ENCODE measurements around the gene FYB1.
A peak's percentile ranks its signal among the peaks of the same experiment; 100 is the strongest.

FYB1 gene

GRCh38 chr5:39138892-39139291 lies 80.5 kb downstream of the FYB1 start:
- DNase-seq (ENCODE audit: insufficient read length, low spot score) (no peak), FAIRE-seq (peak; percentile 96)

GRCh38 chr5:39137819-39138451 lies 81.4 kb downstream of the FYB1 start:
- TF ChIP-seq POLR2A (IDR thresholded peaks at IDR 0.05; ENCODE audit: low read depth, low read length) = no peak
- FAIRE-seq (peak; percentile 94), DNase-seq (ENCODE audit: insufficient read length, low spot score) (no peak)

More at GRCh38 chr5:39138892-39139291, 80.5 kb downstream of the FYB1 start:
- TF ChIP-seq POLR2A (IDR thresholded peaks at IDR 0.05; ENCODE audit: low read depth, low read length) = no peak

GRCh38 chr5:39137391-39137790 lies 82.0 kb downstream of the FYB1 start:
- DNase-seq (ENCODE audit: insufficient read length, low spot score) (no peak), FAIRE-seq (no peak)
- no peak for TF ChIP-seq POLR2A (IDR thresholded peaks at IDR 0.05; ENCODE audit: low read depth, low read length)

GRCh38 chr5:39132792-39133191 lies 86.6 kb downstream of the FYB1 start:
- FAIRE-seq (peak; percentile 55), DNase-seq (ENCODE audit: insufficient read length, low spot score) (no peak)
- no peak for TF ChIP-seq POLR2A (IDR thresholded peaks at IDR 0.05; ENCODE audit: low read depth, low read length)

- TF ChIP-seq POLR2A (IDR thresholded peaks at IDR 0.05; ENCODE audit: low read depth, low read length) = no peak
- DNase-seq (ENCODE audit: insufficient read length, low spot score) (no peak), FAIRE-seq (no peak)
These were observed 87.3 kb downstream of the FYB1 start for GRCh38 chr5:39132128-39132447.

GRCh38 chr5:39131210-39132127 lies 87.9 kb downstream of the FYB1 start:
- DNase-seq (ENCODE audit: insufficient read length, low spot score) = no peak
- no peak for TF ChIP-seq POLR2A (IDR thresholded peaks at IDR 0.05; ENCODE audit: low read depth, low read length)
- FAIRE-seq = peak; percentile 68

- DNase-seq (ENCODE audit: insufficient read length, low spot score) (no peak), FAIRE-seq (peak; percentile 58)
- TF ChIP-seq POLR2A (IDR thresholded peaks at IDR 0.05; ENCODE audit: low read depth, low read length) = no peak
These were observed 88.6 kb downstream of the FYB1 start for GRCh38 chr5:39130716-39131115.

- FAIRE-seq = peak; percentile 45
- TF ChIP-seq POLR2A (IDR thresholded peaks at IDR 0.05; ENCODE audit: low read depth, low read length) = no peak
- DNase-seq (ENCODE audit: insufficient read length, low spot score) = no peak
These were observed 97.4 kb downstream of the FYB1 start for GRCh38 chr5:39121922-39122321.

- no peak for TF ChIP-seq POLR2A (IDR thresholded peaks at IDR 0.05; ENCODE audit: low read depth, low read length)
- FAIRE-seq (no peak), DNase-seq (ENCODE audit: insufficient read length, low spot score) (no peak)
These were observed 98.0 kb downstream of the FYB1 start for GRCh38 chr5:39121315-39121714.

GRCh38 chr5:39120052-39120420 lies 99.3 kb downstream of the FYB1 start:
- DNase-seq (ENCODE audit: insufficient read length, low spot score) = no peak
- FAIRE-seq = no peak
- no peak for TF ChIP-seq POLR2A (IDR thresholded peaks at IDR 0.05; ENCODE audit: low read depth, low read length)

GRCh38 chr5:39119404-39120051 lies 99.8 kb downstream of the FYB1 start:
- FAIRE-seq = peak; percentile 45
- TF ChIP-seq POLR2A (IDR thresholded peaks at IDR 0.05; ENCODE audit: low read depth, low read length) = no peak
- no peak for DNase-seq (ENCODE audit: insufficient read length, low spot score)

- FAIRE-seq (peak; percentile 60), DNase-seq (ENCODE audit: insufficient read length, low spot score) (no peak)
- TF ChIP-seq POLR2A (IDR thresholded peaks at IDR 0.05; ENCODE audit: low read depth, low read length) = no peak
These were observed 100.7 kb downstream of the FYB1 start for GRCh38 chr5:39118638-39119037.

- DNase-seq (ENCODE audit: insufficient read length, low spot score) (no peak), FAIRE-seq (peak; percentile 89)
- TF ChIP-seq POLR2A (IDR thresholded peaks at IDR 0.05; ENCODE audit: low read depth, low read length) = no peak
These were observed 102.0 kb downstream of the FYB1 start for GRCh38 chr5:39117401-39117800.

- TF ChIP-seq POLR2A (IDR thresholded peaks at IDR 0.05; ENCODE audit: low read depth, low read length) = no peak
- DNase-seq (ENCODE audit: insufficient read length, low spot score) (no peak), FAIRE-seq (peak; percentile 92)
These were observed 102.8 kb downstream of the FYB1 start for GRCh38 chr5:39116344-39117170.

All from H54 (cell line).